ENCODE results near the gene TMEM242.

TMEM242 gene

GRCh38 chr6:157335829-157336228 is 12.5 kb upstream of the TMEM242 start:
- CTCF ChIA-PET: interaction anchor here (0.6 kb wide), 1 partner anchor 327 kb away, joined by 3 read pairs; no protein-coding TSS in a partner anchor
- no peak for DNase-seq (ENCODE audit: low spot score)
- POLR2A ChIA-PET (ENCODE audit: low non-redundant PET): no interaction called here
- no peak overlapping the region for H3K27ac ChIP-seq
- no peak for TF ChIP-seq CTCF (conservative IDR thresholded peaks at IDR 0.05; ENCODE audit: low read depth)

- no peak for TF ChIP-seq CTCF (conservative IDR thresholded peaks at IDR 0.05; ENCODE audit: low read depth)
- ChIA-PET POLR2A (ENCODE audit: low non-redundant PET) (no interaction called here), CTCF (no interaction called here)
- H3K27ac ChIP-seq: no peak overlapping the region
- DNase-seq (ENCODE audit: low spot score): no peak
Observed at GRCh38 chr6:157333956-157334355, 10.6 kb upstream of the TMEM242 start.

- no peak overlapping the region for H3K27ac ChIP-seq
- ChIA-PET POLR2A (ENCODE audit: low non-redundant PET) (no interaction called here), CTCF (no interaction called here)
- TF ChIP-seq CTCF (conservative IDR thresholded peaks at IDR 0.05; ENCODE audit: low read depth): no peak
- DNase-seq (ENCODE audit: low spot score): no peak
Observed at GRCh38 chr6:157333537-157333936, 10.2 kb upstream of the TMEM242 start.

- TF ChIP-seq CTCF (conservative IDR thresholded peaks at IDR 0.05; ENCODE audit: low read depth): no peak
- no peak overlapping the region for H3K27ac ChIP-seq
- POLR2A ChIA-PET (ENCODE audit: low non-redundant PET): no interaction called here
- CTCF ChIA-PET: no interaction called here
- DNase-seq (ENCODE audit: low spot score): no peak
Observed at GRCh38 chr6:157332813-157333212, 9.5 kb upstream of the TMEM242 start.

- ChIA-PET POLR2A (ENCODE audit: low non-redundant PET) (no interaction called here), CTCF (interaction anchor here (1.0 kb wide), 1 partner anchor 16 kb away, joined by 3 read pairs; no protein-coding TSS in a partner anchor)
- no peak overlapping the region for H3K27ac ChIP-seq
- no peak for DNase-seq (ENCODE audit: low spot score)
- TF ChIP-seq CTCF (conservative IDR thresholded peaks at IDR 0.05; ENCODE audit: low read depth): no peak
Observed at GRCh38 chr6:157330831-157331230, 7.5 kb upstream of the TMEM242 start.

GRCh38 chr6:157329829-157330228 is 6.5 kb upstream of the TMEM242 start:
- CTCF ChIA-PET: no interaction called here
- DNase-seq (ENCODE audit: low spot score): peak; percentile 26
- POLR2A ChIA-PET (ENCODE audit: low non-redundant PET): no interaction called here
- H3K27ac ChIP-seq: no peak overlapping the region
- no peak for TF ChIP-seq CTCF (conservative IDR thresholded peaks at IDR 0.05; ENCODE audit: low read depth)
